HG03457 (cell line): ENCODE data around the gene IQCC.
"Not testable (repeated sequence)": the region's sequence is repeated elsewhere in the genome, so short reads cannot be mapped to it uniquely, and the experiment has no call there.

Experiments
- ATAC-seq: cut with Tn5 transposase; IDR thresholded peaks from one replicate; pipeline ENCODE4 v1.9.1; 2021; ENCODE audit warnings: moderate number of reproducible peaks; ENCODE audit not compliant: unreplicated experiment

IQCC gene

DNA sequence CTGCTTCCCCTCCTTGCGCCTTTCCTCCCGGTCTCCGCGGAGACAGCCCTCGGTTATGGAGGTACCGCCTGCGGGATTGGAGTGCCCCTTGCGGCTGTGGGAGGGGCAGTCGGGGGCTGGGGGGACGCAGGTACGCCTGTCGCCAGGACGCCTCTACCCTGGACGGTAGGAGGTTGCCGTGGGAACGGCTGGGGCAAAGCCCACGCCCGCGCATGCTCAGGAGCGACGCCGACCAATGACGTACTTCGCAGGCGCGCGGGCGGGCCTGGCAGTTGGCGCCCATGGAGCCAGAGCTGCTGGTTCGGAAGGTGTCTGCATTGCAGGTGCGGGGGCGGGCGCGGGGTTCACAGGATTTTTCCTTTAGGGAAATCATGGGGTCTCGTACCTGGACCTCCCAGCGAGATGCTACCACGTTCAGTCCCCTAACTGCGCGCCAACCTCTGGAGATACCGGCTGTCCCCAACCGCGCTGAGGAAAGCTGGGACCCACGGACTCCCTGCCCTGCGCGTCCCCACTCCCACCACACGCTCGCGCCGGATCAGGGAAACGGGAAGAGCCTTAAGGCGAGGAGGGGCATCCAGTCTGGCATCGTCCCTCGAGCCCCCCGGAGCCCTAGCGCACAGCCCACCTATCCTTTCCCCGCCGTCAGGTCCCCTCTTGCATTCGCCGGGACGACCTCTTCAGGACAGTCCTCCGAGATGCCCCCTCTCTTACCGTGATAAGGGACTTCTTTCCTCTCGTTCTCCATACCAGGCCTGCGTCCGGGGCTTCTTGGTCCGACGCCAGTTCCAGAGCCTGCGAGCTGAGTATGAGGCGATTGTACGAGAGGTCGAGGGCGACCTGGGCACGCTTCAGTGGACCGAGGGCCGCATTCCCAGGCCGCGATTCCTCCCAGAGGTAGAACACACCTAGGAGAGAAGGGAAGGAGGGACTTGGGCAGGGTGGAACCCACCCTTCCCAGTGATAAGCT lies at the start of gene IQCC:
IQCC (plus strand) TSS at position 271 of the 970 bp plus-strand sequence; CDS start at position 282, 11 bp downstream.
- ATAC-seq, result no peak

DNA sequence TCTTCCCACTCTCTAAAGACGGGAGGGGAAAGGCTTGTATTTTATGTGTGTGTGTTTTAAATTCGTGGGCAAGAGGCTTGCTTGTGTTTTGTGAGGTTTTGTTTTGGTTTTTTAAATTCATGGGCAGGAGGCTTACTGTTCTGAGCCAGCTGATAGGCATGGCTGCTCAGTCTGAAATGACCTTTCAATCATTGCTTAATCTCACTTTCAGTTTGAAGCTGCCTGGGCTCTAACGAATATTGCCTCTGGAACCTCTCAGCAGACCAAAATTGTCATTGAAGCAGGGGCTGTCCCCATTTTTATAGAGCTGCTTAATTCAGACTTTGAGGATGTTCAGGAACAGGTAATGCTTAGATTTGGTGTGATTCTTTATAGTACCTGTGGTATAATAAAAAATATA lies 46.3 kb upstream of the IQCC start:
- ATAC-seq, result no peak

DNA sequence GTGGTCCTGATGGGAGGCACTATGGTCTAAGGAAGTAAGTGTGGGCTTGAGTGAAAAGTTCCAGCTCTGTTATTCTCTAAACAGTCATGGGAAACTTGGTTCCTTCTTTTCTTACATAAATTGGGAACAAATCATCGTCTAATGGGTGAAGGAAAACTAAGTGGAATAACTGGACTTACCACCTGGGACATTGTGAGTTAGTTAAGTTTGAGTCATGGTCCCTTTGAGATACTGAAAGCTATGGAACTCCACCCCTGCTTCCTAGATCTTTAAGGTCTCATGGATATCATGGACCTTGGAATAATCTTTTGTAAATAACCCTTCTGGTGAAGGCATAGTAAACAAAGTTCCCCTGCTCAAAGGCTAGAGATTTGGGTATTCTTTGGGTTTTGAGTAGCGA lies 42.1 kb upstream of the IQCC start:
- no peak for ATAC-seq

DNA sequence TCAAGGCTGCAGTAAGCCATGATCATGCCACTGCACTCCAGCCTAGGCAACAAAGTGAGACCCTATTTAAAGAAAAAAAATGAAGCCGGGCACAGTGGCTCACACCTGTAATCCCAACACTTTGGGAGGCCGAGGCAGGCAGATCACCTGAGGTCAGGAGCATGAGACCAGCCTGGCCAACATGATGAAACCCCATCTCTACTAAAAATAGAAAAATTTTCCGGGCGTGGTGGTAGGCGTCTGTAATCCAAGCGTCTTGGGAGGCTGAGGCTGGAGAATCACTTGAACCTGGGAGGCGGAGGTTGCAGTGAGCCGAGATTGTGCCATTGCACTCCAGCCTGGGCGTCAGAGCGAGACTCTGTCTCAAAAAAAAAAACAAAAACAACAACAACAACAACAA lies 39.8 kb upstream of the IQCC start:
- ATAC-seq, result not testable (repeated sequence)

DNA sequence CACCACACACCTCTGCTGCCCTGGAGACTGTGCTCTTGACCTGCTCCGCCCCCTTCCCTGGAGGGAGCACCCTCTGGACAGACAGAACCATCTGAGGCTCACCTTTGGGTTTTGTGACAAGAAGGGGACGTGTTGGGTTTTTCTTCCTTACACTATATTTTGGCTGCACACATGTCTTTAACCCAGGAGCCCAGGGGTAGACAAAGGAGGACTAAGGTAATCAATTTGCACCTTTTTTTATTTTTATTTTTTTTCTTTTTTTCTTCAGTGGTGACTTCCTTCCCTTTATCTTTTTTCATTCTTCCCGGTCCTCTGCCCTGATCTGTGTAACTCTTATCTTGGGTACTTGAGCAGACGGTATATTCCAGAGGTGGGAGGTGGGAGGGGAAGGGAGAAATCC lies 34.5 kb upstream of the IQCC start:
- no peak for ATAC-seq

DNA sequence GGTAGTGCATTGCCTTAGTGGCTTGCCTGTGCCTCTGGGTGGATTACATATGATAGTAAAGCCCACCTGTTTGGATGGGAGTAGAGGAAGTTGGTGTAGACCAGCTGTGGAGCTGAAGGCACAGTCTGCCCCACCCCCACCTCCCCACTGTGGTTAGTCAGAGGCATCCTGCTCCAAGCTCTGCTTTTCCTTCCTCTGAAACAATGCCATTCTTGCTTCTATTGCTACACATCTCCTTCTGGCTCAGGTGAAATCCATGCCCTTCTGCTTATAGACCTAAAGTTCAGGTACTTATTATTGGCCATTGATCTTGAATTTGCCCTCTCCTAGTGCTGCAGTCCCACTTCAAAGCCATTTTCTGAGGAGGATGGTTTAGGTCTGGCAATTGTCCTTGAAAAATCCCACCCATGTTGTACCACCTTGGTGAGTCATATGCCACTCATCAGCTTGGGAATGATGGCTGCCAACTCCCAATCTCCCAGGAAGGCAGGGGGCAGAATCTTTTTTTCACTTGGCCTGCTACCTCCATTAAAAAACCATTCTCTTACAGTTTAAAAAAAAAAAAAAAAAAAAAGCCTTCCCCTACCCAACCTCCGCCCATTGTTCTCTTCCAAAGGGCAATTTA lies 32.7 kb upstream of the IQCC start:
- ATAC-seq, result no peak

DNA sequence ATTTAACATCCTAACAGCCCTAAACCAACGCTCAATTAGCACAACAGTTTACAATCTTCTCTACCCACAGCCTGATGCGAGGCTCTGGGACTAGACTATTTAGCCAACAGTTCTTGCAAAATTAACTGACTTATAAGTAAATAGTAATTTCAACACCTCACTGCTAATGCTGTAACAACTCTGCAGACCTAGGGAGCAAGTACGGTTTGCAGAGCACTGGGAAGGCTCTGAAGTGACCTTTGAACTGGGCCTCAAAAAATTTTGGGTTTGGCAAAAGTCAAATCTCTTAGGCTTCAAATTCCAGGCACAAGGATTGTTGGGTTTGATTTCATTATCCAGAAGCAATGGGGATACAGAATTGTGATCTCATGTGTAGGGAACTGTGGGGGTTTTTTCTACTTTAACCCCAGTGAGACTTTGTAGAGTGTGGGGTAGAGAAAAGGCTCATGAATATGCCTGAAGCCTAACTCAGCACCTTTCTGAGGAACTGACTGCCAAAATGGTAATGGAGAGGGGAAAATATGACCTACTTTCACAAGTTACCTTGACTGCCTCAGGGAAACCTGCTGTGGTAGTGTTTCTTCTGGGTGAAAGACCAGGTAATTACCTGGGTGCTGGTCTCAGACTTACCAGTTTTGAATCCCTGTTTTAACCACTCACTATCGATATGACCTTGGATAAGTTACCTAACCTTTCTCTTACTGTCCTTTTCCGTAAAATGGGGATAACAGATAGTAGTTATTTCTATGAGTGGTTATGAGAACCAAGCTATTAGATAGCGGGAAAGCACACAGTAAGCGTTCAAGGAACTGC lies 26.9 kb upstream of the IQCC start:
- no peak for ATAC-seq

DNA sequence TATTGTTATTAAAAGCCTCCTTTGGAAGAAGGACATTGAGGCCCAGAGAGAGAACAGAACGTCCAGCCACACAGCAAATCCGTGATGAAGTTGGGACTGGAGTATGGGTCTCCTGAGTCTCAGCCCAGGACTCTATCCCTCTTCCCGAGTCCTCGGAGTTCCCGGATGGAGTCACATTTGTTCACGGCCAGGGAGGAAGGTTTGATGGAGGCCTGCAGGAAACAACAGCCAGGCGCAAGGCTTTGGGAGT lies 26.4 kb upstream of the IQCC start:
- no peak for ATAC-seq

DNA sequence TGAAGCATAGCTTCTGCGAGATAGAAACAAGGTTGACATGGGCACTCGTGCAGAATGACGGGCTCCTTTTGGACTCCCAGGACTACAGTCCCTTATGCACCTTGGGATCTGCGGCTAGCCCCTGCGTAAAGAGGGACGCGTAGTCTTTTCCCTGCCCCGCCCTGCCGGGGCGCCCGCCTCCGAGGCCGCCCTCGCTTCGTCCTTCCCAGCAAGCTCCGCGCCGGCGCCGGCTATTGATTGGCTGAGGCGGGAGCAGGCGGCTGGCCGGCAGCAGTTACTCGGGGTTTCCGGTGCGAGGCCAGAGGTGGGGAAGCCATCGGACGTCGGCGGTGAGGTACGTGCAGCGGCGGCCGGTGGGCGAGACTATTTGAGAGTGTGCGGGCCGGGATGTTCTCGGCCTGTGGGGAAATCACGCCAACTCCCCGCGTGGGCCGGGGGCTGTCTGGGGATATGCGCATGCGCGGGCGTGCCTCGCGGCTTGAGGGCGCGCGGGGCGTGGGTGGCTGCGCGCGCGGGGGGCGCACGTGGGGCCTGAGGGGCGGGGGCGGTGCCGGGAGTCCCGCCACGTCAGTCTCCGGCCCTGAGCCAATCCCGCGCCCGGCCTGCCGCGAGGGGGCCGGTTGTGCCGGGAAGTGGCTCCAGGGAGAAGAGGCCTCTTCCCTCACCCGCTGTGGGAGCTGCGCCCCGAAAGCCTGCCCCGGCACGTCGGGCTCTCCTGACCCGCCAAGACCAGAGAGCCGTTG lies 25.9 kb upstream of the IQCC start, which contains the start of gene TXLNA:
TXLNA (plus strand) TSS at position 233 of the 743 bp plus-strand sequence. CDS start 671 bp downstream, outside the sequence.
- peak; percentile 60 for ATAC-seq

DNA sequence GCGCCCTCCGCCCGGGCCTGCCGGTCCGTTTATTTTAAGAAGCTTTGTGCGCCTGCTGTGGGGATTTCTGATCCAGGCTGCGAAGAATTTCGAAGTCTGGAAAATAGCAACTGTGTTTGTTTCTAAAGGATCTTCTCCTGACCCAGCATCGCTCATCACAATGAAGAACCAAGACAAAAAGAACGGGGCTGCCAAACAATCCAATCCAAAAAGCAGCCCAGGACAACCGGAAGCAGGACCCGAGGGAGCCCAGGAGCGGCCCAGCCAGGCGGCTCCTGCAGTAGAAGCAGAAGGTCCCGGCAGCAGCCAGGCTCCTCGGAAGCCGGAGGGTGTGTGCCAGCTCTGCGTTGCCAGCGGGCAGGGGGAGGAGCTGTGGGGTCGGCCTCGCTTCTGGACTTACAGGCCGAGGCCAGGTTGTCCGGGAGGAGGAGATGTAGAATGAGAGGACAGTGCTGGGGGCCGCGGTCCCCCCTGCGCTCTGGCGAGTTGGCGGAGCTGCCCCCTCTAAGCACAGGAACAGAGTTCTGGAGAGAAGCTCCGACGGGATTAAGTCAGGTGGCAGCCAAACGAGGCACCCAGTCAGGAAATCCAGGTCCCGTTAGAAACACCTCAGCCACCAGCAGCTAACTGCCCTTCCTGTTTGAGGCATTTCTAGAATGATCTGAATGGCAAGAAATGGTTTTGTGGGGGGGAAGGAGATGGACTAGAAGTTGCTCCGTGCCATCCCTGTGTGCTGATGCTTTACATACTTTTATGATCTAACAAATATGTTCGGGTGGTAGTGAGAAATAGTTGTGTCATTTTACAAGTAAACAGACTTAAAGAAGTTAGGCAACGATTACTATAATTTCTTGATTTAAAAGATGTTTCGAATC lies 25.0 kb upstream of the IQCC start:
- no peak for ATAC-seq

DNA sequence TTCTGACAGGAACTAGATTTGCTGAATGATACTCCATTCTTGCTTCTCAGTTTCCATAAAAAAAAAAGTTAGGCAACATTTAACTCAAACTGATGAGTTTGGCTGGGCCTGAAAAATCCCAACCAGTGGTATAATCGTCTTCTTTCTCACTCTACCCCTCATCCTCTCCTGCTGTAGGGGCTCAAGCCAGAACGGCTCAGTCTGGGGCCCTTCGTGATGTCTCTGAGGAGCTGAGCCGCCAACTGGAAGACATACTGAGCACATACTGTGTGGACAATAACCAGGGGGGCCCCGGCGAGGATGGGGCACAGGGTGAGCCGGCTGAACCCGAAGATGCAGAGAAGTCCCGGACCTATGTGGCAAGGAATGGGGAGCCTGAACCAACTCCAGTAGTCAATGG lies 24.4 kb upstream of the IQCC start:
- ATAC-seq, result no peak

DNA sequence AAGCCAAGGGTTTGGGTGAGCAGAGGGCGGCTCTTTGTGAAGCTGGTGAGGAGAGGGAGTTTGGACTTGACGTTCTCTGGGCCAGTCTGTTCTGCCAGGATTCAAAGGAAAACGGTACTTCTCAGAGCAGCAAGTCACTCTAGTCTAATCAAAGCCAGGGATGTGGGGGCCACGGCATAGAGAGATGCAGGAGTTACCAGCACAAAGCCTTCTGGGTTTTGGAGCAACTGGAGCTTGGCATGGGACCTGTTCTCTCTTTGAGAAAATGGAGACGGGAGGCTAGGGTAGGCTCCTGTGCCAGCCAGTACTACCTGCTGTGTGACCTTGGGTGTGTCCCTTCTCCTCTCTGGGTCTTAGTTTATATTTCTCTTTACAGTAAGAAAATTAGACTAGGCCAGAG lies 23.9 kb upstream of the IQCC start:
- no peak for ATAC-seq

DNA sequence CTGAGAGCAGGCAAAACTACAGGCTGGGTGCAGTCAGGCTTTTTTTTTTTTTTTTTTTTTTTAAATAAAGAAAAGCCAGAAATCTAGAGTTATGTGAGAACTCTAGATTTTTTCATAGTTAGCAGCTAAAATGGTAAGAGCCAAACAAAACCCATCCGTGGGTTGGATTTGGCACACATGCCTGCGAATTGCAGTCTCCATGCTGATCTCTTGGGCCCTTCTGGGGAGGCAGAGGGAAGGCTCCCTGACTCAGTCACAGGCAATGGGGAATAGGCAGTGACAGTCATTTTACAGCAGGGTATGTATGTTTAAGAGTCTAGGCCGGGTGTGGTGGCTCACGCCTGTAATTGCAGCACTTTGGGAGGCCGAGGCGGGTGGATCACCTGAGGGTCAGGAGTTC lies 23.4 kb upstream of the IQCC start:
- no peak for ATAC-seq

DNA sequence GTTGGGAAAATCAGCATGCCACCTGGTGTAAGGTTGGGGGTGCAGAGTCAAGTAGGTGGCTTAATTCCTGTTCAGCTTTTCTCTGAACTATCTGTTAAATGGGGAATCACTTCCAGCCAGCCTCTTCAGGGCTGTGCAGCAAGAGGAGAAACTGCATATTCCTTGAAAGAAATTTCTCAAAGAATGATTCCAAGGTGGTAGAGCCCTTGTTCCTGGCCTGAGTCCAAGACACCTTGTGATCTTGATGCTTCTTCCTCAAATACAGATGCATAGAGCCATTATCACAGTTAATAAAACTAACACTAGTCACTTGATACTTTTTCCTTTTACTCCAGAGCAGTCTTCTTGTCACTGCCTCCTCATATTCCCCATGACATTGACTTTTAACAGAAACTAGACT lies 20.8 kb upstream of the IQCC start:
- ATAC-seq, result no peak

DNA sequence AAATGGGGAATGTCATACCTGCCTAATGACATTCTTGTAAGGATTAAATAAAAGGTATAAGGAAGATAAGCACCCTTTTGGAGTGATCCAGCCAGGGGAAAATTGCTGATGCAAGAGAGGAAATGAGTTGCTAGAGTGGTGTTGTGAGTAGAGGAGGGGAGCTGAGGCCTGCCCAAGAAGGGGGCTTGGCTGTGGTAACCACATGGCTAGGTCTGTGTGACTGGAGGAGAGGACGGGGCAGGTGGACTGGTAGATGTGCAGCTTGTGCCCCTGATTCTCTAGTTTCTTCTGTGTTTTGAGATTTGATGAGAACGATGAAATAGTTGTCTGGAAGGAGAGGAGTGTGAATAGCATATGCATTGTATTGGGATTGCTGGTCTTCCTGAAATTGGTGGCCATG lies 19.4 kb upstream of the IQCC start:
- no peak for ATAC-seq

DNA sequence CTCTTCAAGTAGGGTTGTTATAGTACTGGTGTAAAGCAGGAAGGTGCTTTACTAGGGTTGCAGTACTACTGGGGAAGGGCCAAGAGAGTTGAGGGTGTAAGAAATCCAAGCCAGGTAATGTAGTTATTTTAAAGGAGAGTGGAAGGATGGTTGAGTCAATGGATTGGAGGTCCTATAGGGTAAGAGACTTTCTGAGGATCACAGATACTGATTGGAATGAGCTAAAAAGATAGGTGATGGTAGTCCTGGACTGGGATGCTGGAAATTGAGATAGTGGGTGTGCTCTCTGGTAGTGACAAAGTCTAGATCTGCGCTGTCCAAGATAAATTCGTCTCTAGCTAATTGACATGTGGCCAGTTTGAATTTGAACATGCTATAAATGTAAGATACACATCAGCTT lies 19.0 kb upstream of the IQCC start:
- ATAC-seq, result no peak

DNA sequence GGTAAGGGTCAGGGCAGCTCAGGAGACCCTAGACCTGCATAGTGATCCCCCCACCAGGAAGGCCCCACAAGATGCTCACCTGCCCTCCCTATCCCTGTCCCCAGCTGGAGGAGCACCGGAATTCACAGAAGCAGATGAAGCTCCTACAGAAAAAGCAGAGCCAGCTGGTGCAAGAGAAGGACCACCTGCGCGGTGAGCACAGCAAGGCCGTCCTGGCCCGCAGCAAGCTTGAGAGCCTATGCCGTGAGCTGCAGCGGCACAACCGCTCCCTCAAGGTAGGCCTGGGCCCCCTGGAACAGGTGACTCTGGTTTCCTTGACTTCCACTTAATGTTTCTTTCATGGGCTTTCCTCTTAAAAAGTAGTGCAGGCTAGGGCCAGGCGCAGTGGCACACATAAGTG lies 17.6 kb upstream of the IQCC start:
- no peak for ATAC-seq

DNA sequence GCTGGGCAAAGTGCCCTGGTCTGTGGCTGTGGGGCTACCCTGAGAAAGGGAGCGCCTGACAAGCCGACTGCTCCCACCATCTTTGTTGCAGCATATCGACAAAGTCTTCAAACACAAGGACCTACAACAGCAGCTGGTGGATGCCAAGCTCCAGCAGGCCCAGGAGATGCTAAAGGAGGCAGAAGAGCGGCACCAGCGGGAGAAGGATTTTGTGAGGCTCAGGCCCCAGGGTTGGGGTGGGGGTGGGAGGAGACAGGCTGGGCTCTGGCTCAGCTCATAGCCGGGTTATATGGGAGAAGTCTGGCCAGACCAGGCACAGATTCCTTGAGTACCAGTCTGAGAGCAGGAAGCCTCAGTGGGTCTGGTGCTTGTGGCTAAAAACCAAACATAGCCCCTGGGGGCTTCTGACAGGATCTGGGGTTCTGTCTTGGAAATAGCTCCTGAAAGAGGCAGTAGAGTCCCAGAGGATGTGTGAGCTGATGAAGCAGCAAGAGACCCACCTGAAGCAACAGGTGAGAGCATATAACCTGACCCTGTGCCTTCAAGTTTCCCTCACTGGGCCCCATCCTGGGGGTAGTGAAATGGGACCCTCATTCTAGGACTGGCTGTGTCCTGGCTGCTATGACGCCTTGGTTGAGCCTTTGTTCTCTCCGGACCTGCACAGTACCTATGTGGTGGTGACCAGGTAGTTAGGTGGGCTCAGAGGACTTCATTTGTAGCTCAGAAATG lies 13.1 kb upstream of the IQCC start:
- no peak for ATAC-seq

DNA sequence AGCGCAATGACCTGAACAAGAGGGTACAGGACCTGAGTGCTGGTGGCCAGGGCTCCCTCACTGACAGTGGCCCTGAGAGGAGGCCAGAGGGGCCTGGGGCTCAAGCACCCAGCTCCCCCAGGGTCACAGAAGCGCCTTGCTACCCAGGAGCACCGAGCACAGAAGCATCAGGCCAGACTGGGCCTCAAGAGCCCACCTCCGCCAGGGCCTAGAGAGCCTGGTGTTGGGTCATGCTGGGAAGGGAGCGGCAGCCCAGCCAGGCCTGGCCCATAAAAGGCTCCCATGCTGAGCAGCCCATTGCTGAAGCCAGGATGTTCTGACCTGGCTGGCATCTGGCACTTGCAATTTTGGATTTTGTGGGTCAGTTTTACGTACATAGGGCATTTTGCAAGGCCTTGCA lies 10.5 kb upstream of the IQCC start:
- no peak for ATAC-seq
